GM15510 (cell line): ENCODE data around the gene RASGRF1.

ENCODE experiments used
- POLR2A ChIP-seq: IDR thresholded peaks from 3 replicates; pipeline ENCODE4 v1.6.1; 2011; ENCODE audit warnings: borderline replicate concordance; ENCODE audit not compliant: insufficient read length; ENCODE audit errors: extremely low read depth

The RASGRF1 gene

GRCh38 chr15:78957416-78958093 is 133.0 kb downstream of the RASGRF1 start:
- no peak for TF ChIP-seq POLR2A

GRCh38 chr15:78956937-78957336 is 133.6 kb downstream of the RASGRF1 start:
- TF ChIP-seq POLR2A: no peak

- TF ChIP-seq POLR2A: no peak
Measured at GRCh38 chr15:78955355-78955754, 135.2 kb downstream of the RASGRF1 start.

GRCh38 chr15:78951841-78952238 is 138.7 kb downstream of the RASGRF1 start:
- TF ChIP-seq POLR2A: no peak

- no peak for TF ChIP-seq POLR2A
Measured at GRCh38 chr15:78950902-78951840, 139.4 kb downstream of the RASGRF1 start.

- no peak for TF ChIP-seq POLR2A
Measured at GRCh38 chr15:78950343-78950742, 140.2 kb downstream of the RASGRF1 start.

- TF ChIP-seq POLR2A: no peak
Measured at GRCh38 chr15:78949461-78949860, 141.1 kb downstream of the RASGRF1 start.

- TF ChIP-seq POLR2A: no peak
Measured at GRCh38 chr15:78947506-78947905, 143.1 kb downstream of the RASGRF1 start.

- no peak for TF ChIP-seq POLR2A
Measured at GRCh38 chr15:78946493-78946892, 144.1 kb downstream of the RASGRF1 start.

- peak; percentile 90 for TF ChIP-seq POLR2A
Measured at GRCh38 chr15:78944669-78945407, 145.7 kb downstream of the RASGRF1 start, which contains the start of gene CTSH. Gene CTSH, minus strand, starts transcription at chr15:78945046. Its CDS starts 65 bp downstream, at chr15:78944981.

GRCh38 chr15:78944202-78944625 is 146.4 kb downstream of the RASGRF1 start:
- no peak for TF ChIP-seq POLR2A

GRCh38 chr15:78943692-78944091 is 146.9 kb downstream of the RASGRF1 start:
- TF ChIP-seq POLR2A: no peak

- no peak for TF ChIP-seq POLR2A
Measured at GRCh38 chr15:78942741-78943140, 147.8 kb downstream of the RASGRF1 start.

GRCh38 chr15:78938658-78939488 is 151.7 kb downstream of the RASGRF1 start:
- TF ChIP-seq POLR2A: peak; percentile 39
